GM21526 (cell line): ENCODE results near the gene DRD4.

Source experiments
- ATAC-seq: cut with Tn5 transposase; IDR thresholded peaks from one replicate; pipeline ENCODE4 v1.9.1; 2021; ENCODE audit warnings: moderate library complexity; ENCODE audit not compliant: unreplicated experiment, low FRiP score

Gene DRD4

GRCh38 chr11:636511-637332 lies at the start of gene DRD4:
Gene DRD4 (plus strand): TSS chr11:637269. CDS start chr11:637305, 36 bp downstream.
- ATAC-seq: no peak

GRCh38 chr11:587546-587945 lies 49.5 kb upstream of the DRD4 start:
- no peak for ATAC-seq

- ATAC-seq: no peak
These were observed 49.1 kb upstream of the DRD4 start for GRCh38 chr11:587978-588380.

- ATAC-seq: no peak
These were observed 47.3 kb upstream of the DRD4 start for GRCh38 chr11:589798-590197.

GRCh38 chr11:590997-591396 lies 46.1 kb upstream of the DRD4 start:
- no peak for ATAC-seq

GRCh38 chr11:592501-592900 lies 44.6 kb upstream of the DRD4 start:
- no peak for ATAC-seq

- ATAC-seq: no peak
These were observed 44.2 kb upstream of the DRD4 start for GRCh38 chr11:592918-593317.

- no peak for ATAC-seq
These were observed 43.7 kb upstream of the DRD4 start for GRCh38 chr11:593347-593746.

- ATAC-seq: no peak
These were observed 41.7 kb upstream of the DRD4 start for GRCh38 chr11:595400-595799.

GRCh38 chr11:596374-596773 lies 40.7 kb upstream of the DRD4 start:
- no peak for ATAC-seq

- ATAC-seq: no peak
These were observed 39.8 kb upstream of the DRD4 start for GRCh38 chr11:597166-597725.

- ATAC-seq: no peak
These were observed 38.9 kb upstream of the DRD4 start for GRCh38 chr11:598005-598680.

- no peak for ATAC-seq
These were observed 35.4 kb upstream of the DRD4 start for GRCh38 chr11:601573-602245.

GRCh38 chr11:603154-603553 lies 33.9 kb upstream of the DRD4 start:
- ATAC-seq: no peak

GRCh38 chr11:605286-606129 lies 31.6 kb upstream of the DRD4 start:
- no peak for ATAC-seq

GRCh38 chr11:606245-606644 lies 30.8 kb upstream of the DRD4 start:
- ATAC-seq: no peak

- no peak for ATAC-seq
These were observed 29.9 kb upstream of the DRD4 start for GRCh38 chr11:607020-607780.

GRCh38 chr11:607971-608659 lies 29.0 kb upstream of the DRD4 start:
- no peak for ATAC-seq

- no peak for ATAC-seq
These were observed 28.2 kb upstream of the DRD4 start for GRCh38 chr11:608791-609251.
